GM12872 (cell line): Measurements from ENCODE around the gene SLC43A3.

ENCODE experiments used
- CTCF ChIP-seq: IDR thresholded peaks from 3 replicates; pipeline ENCODE4 v1.5.1; 2011; ENCODE audit warnings: low read depth, mild to moderate bottlenecking, low read length, moderate library complexity; ENCODE audit not compliant: insufficient read depth

Gene SLC43A3

DNA sequence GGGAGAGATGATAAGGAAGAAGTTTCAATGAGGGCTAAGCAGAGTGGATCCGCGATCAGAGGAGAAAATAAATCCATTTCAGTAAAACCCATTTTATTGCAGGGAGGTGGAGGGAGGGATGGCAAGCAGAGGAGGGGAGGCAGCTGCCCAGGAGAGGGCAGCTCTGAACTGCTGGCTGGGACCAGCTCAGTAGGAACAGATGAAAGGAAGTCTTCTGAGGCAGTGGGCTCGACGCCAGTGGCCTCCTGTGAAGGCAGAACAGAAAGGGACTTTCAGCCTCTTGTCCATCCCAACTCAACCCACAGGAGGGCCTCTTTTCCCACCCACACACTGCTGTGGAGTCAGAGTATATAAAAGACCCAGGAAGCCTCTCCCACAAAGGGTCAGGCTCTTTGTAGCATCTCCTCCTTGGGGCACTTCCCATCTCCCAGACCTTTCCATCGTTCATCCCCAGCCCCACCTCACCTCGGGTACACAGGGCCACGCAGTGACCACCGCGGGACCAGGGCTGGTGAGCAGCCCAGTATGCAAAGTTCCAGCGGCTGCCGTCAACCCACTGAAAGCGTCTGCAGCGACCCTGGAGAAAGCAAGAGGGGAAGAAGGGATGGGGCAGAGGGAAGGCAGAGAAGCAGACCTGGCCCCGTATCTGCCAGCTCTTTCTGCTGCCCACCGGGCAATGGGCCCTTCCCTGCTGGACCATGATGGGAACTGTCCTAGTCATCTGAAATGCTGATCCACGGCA is 39.5 kb downstream of the SLC43A3 start:
- no peak for TF ChIP-seq CTCF

GRCh38 chr11:57386178-57386940 is 40.6 kb downstream of the SLC43A3 start:
- no peak for TF ChIP-seq CTCF

- TF ChIP-seq CTCF: no peak
Observed at GRCh38 chr11:57380975-57381374, 45.9 kb downstream of the SLC43A3 start, which contains the start of gene PRG3. TSS of gene PRG3 (minus strand) at chr11:57381150. CDS start at chr11:57380708, 442 bp downstream.

DNA sequence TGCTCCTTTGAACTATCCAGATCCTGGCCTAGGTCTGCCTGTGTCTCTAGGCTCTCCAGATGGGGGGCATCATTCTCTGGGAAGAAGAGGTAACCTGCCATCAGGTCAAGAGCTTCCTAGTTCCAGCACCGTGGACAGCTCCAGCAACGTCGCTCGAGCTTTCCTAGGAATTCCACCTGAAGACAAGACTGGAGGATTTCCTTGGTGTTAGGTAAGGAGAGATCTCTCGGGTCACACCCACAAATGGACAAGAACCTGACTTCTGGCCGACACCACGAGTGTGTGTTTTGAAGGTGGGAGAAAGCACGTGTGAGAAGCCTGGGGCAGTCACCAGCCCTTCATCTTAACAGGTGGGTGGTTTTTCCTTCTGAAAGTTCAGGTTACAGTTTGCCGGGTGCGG is 47.2 kb downstream of the SLC43A3 start:
- no peak for TF ChIP-seq CTCF

DNA sequence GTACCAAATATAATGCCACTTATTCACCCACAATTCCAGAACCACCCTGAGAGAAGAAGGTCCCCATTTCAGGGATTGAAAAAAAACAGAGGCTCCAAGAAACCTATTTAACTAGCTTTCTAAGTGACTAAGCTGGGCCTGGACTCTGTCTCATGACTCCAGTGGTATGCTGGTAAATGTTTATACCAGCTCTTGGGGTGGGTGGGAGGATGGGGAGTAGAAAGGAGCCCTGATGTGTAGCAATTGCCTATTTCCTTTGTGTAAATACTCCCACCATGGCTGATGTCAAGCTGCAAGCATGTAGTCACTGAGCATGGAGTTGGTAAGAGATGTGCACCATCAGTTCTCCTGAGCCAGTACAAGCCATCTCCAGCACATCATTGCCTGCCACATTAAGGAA is 48.7 kb downstream of the SLC43A3 start:
- TF ChIP-seq CTCF: no peak

- TF ChIP-seq CTCF: no peak
Observed at GRCh38 chr11:57377107-57377506, 49.8 kb downstream of the SLC43A3 start.
